Endothelial cell of umbilical vein (primary cell): ENCODE measurements around the gene NDFIP1. TPM values are rescaled to one million over a fixed set of nuclear protein-coding genes. Genes with fewer than 3 reads are reported as not detected.
A peak's percentile ranks its signal among the peaks of the same experiment; 100 is the strongest.

Experiments used
- Bru-seq: library from RNA; stranded (reverse); fragments of 400-500 nt; gene quantifications from one replicate; lab custom pipeline; 2021; lab: Mats Ljungman, UMichigan
- BruChase-seq, 2 experiments: library from RNA; stranded (reverse); fragments of 400-500 nt; gene quantifications; one replicate each; lab custom pipeline; 2021; lab: Mats Ljungman, UMichigan
- BruUV-seq: library from RNA; stranded (reverse); fragments of 400-500 nt; replicated peaks from 2 replicates; lab custom pipeline; 2021; lab: Mats Ljungman, UMichigan
- CTCF ChIA-PET: fragments of 300-600, 350-600 bp; sonication (Branson Sonifier 250); formaldehyde crosslinking; loops from one replicate; lab custom pipeline; 2021; ENCODE audit warnings: antibody characterized with exemption, inconsistent platforms; lab: Charles Lee
- POLR2A ChIA-PET: fragments of 300-600, 350-600 bp; sonication (Branson Sonifier 250); formaldehyde crosslinking; loops from one replicate; lab custom pipeline; 2021; ENCODE audit warnings: antibody characterized with exemption, inconsistent platforms; lab: Charles Lee
- DNase-seq: peaks from one replicate; pipeline ENCODE4 v3.0.0-alpha.2; 2011; ENCODE audit warnings: low read depth, low spot score
- FAIRE-seq: peaks from 2 replicates; lab custom pipeline; 2011; peaks lifted over from hg19 to GRCh38; lab: Jason Lieb, UNC
- H2AFZ ChIP-seq: 2 replicates; pipeline ENCODE4 v1.6.0; 2012; ENCODE audit warnings: low read depth, low read length, control low read depth, inconsistent platforms
- H3K27ac ChIP-seq: 2 replicates; pipeline ENCODE4 v1.5.1; 2011; ENCODE audit warnings: low read depth, mild to moderate bottlenecking, control low read depth, low read length, moderate library complexity; ENCODE audit not compliant: insufficient read depth
- H3K27me3 ChIP-seq, 2 experiments: 2 replicates each; pipeline versions ENCODE4 v1.6.0 to v1.6.1; 2011; ENCODE audit warnings: low read length in 2 of 2, mixed read lengths in 1 of 2; ENCODE audit not compliant: control insufficient read depth in 2 of 2, insufficient read depth in 2 of 2
- H3K36me3 ChIP-seq, 2 experiments: 2 replicates in 1 of 2; 3 replicates in 1 of 2; pipeline ENCODE4 v1.5.1; 2011; ENCODE audit warnings: low read length in 2 of 2, mild to moderate bottlenecking in 1 of 2, moderate library complexity in 1 of 2; ENCODE audit not compliant: control insufficient read depth in 2 of 2, insufficient read depth in 2 of 2; ENCODE audit errors: extremely low read depth in 1 of 2
- H3K4me1 ChIP-seq: 3 replicates; pipeline ENCODE4 v1.5.1; 2011; ENCODE audit warnings: mild to moderate bottlenecking, low read length; ENCODE audit not compliant: control insufficient read depth, insufficient read depth; ENCODE audit errors: extremely low read depth
- H3K4me2 ChIP-seq: 2 replicates; pipeline ENCODE4 v1.6.1; 2011; ENCODE audit warnings: low read length, control low read depth, mixed read lengths; ENCODE audit not compliant: insufficient read depth
- H3K4me3 ChIP-seq, 3 experiments: fragments of 200-600 bp in 1 of 3; sonication (generic), shearing (Covaris generic) in 1 of 3; replicated peaks in 1 of 3; 2 replicates each; pipeline ENCODE4 v1.5.1; 2011 to 2016; ENCODE audit warnings: control low read depth in 3 of 3, low read length in 3 of 3, mild to moderate bottlenecking in 2 of 3, inconsistent platforms in 1 of 3, low read depth in 1 of 3, moderate library complexity in 1 of 3; ENCODE audit not compliant: insufficient read depth in 1 of 3
- H3K79me2 ChIP-seq: 2 replicates; pipeline ENCODE4 v1.6.0; 2012; ENCODE audit warnings: low read length, inconsistent platforms; ENCODE audit not compliant: control insufficient read depth, insufficient read depth
- H3K9ac ChIP-seq: replicated peaks from 2 replicates; pipeline ENCODE3; 2011; ENCODE audit warnings: low read length, control low read depth; ENCODE audit not compliant: insufficient read depth; ENCODE audit errors: extremely low read depth
- H3K9me1 ChIP-seq: replicated peaks from 3 replicates; pipeline ENCODE4 v1.6.0; 2011; ENCODE audit warnings: mild to moderate bottlenecking, low read length; ENCODE audit not compliant: control insufficient read depth, insufficient read depth; ENCODE audit errors: extremely low read depth
- H3K9me3 ChIP-seq: replicated peaks from 2 replicates; pipeline ENCODE4 v1.5.1; 2012; ENCODE audit warnings: low read length, inconsistent platforms; ENCODE audit not compliant: control insufficient read depth, insufficient read depth
- H4K20me1 ChIP-seq: replicated peaks from 2 replicates; pipeline ENCODE3; 2011; ENCODE audit warnings: mild to moderate bottlenecking, low read length; ENCODE audit not compliant: control insufficient read depth, insufficient read depth; ENCODE audit errors: extremely low read depth
- EZH2 ChIP-seq: IDR thresholded peaks from 2 replicates; pipeline ENCODE4 v1.6.1; 2012; ENCODE audit warnings: borderline replicate concordance, low read depth, mild to moderate bottlenecking, moderate library complexity, low read length, inconsistent platforms; ENCODE audit not compliant: severe bottlenecking
- MYC ChIP-seq: IDR thresholded peaks from one replicate; pipeline ENCODE4 v1.6.1; 2011; ENCODE audit warnings: mild to moderate bottlenecking, low read depth, low read length
- POLR2A ChIP-seq: IDR thresholded peaks from 2 replicates; pipeline ENCODE4 v1.6.1; 2012; ENCODE audit warnings: low read depth, mild to moderate bottlenecking, control low read depth, low read length
- POLR2AphosphoS5 ChIP-seq: IDR thresholded peaks from 2 replicates; pipeline ENCODE4 v1.6.1; 2012; ENCODE audit warnings: low read depth, mild to moderate bottlenecking, control low read depth, low read length, moderate library complexity; ENCODE audit not compliant: insufficient read depth
- dilution Hi-C: fragments of 300-500 bp; cut with MboI; formaldehyde crosslinking; loops from one replicate; pipeline ENCODE4 v1.15.0; 2019; ENCODE audit warnings: low sequenced_read_pairs; ENCODE audit not compliant: extremely low pct_ligation_motif_present
- intact Hi-C: fragments of 100-400 bp; cut with micrococcal nuclease; formaldehyde crosslinking; loops from one replicate; pipeline ENCODE4 v1.10.0; 2022
- long read RNA-seq: library from polyadenylated mRNA; stranded (forward); transcript quantifications from one replicate; pipeline ENCODE4 v2.0.0, GENCODE V29; 2021
- polyA minus RNA-seq, 3 experiments: library from RNA; depleted of rRNA, polyadenylated mRNA; stranded (reverse); fragments of >200 nt; gene quantifications; 1 replicate in 1 of 3; 2 replicates in 2 of 3; pipeline ENCODE4 v1.2.3, GENCODE V29; 2011
- polyA plus RNA-seq, 4 experiments: library from polyadenylated mRNA; depleted of rRNA in 3 of 4; stranded (reverse) in 3 of 4; unstranded in 1 of 4; fragments of >200 nt; gene quantifications; 2 replicates each; pipeline versions ENCODE4 v1.2.1 to v1.2.3, GENCODE V29; 2011 to 2012; ENCODE audit warnings: missing spikeins in 1 of 4
- total RNA-seq: library from RNA; stranded (reverse); gene quantifications from 2 replicates; pipeline ENCODE4 v1.2.3, GENCODE V29; 2021
- TF ChIP-seq, protein P1 (sequence below): IDR thresholded peaks from 2 replicates; pipeline ENCODE4 v1.6.1; 2011; ENCODE audit not compliant: insufficient read depth, insufficient read length

NDFIP1 gene, protein sequence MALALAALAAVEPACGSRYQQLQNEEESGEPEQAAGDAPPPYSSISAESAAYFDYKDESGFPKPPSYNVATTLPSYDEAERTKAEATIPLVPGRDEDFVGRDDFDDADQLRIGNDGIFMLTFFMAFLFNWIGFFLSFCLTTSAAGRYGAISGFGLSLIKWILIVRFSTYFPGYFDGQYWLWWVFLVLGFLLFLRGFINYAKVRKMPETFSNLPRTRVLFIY
- total RNA-seq = 40.3 and 42.6 TPM in 2 replicates
- 12.3 and 18.4 TPM in 2 replicates for polyA plus RNA-seq
- polyA plus RNA-seq (2011; cell fraction: cytosol; rRNA removed) = 14.5 and 15.6 TPM in 2 replicates
- polyA plus RNA-seq (2011; cell fraction: nucleus; rRNA removed) = 7.6 and 11.3 TPM in 2 replicates
- polyA plus RNA-seq (2012) = 31.4 and 39.6 TPM in 2 replicates
- 12.5 and 13.4 TPM in 2 replicates for polyA minus RNA-seq
- 34.1 TPM for polyA minus RNA-seq (2011; cell fraction: cytosol; rRNA and poly(A)+ RNA removed)
- polyA minus RNA-seq (2011; cell fraction: nucleus; rRNA and poly(A)+ RNA removed) = 13.0 and 17.1 TPM in 2 replicates
- Bru-seq, nascent RNA = percentile 90 among the genes with signal in this experiment
- BruChase-seq, experiment 1, labeled RNA remaining after a 6-hour chase = percentile 84 among the genes with signal in this experiment
- percentile 92 among the genes with signal in this experiment for BruChase-seq, experiment 2, labeled RNA remaining after a 2-hour chase
- long read RNA-seq, full-length matches to known transcripts = 219 of 245 reads
- long read RNA-seq, partial matches to known transcripts = 5 of 245 reads
- long read RNA-seq, other reads (novel, unspliced or antisense) = 21 of 245 reads

DNA sequence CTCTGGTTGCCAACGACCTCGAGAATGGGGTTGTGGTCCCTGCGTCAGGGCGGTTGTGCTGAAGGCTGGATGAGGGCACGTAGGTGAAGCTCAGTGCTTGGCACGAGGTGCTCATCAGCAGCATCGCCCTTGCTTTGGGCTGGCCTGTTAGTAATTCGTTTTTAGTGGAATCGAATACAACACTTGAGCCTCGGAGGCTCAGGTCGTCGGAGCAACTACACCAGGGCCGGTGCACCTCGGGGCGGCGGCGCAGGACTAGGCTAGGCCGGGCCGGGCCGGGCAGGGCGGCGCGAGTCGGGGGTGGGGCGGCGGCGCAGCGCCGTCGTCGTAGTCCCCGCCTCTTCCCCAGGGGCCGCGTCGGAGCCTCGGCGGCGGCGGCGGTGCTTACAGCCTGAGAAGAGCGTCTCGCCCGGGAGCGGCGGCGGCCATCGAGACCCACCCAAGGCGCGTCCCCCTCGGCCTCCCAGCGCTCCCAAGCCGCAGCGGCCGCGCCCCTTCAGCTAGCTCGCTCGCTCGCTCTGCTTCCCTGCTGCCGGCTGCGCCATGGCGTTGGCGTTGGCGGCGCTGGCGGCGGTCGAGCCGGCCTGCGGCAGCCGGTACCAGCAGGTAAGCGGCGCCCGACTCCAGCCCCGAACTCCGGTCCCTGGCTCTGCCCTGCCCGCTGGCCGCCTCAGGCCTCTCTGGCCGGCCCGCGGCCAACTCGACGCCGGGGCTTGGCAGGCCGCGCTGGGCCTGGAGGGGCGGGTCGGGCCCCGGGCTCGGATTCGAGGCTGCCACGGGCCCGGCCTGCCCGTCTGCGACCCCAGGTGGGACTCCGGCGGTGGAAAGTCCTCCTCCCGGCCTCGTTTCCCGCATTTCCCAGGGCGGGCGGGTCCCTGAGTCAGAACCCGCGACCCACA, at the start of gene NDFIP1:
Gene NDFIP1, plus strand, starts transcription at position 348 of the 899 bp plus-strand sequence. Its CDS starts 196 bp downstream, at position 544.
- BruUV-seq = no TSS peak
- no peaks in the 10 kb centered on the region for H4K20me1 ChIP-seq
- CTCF ChIA-PET = interaction anchor here (1.0 to 5.5 kb wide), 5 partner anchors 9 to 139 kb away, joined by 3 to 53 read pairs (median 5); partner anchors contain the start of genes GNPDA1 and RNF14
- intact Hi-C loops (loop anchor here (1.0 to 2.0 kb wide), 3 partner anchors 36 to 96 kb away; no protein-coding TSS in a partner anchor), dilution Hi-C loops (no loop called here)
- H3K27me3 ChIP-seq = no peaks in the 10 kb centered on the region
- H3K27ac ChIP-seq = peak within 1 kb of the TSS; percentile 75
- FAIRE-seq = peak; percentile 52
- no peaks in the 10 kb centered on the region for H3K36me3 ChIP-seq
- peaks cover 47% of the 10 kb centered on the region for H3K79me2 ChIP-seq
- peak; percentile 85 for DNase-seq
- peak within 1 kb of the TSS; percentile 91 for H3K9ac ChIP-seq
- POLR2A ChIA-PET = interaction anchor here (0.6 to 0.7 kb wide), 2 partner anchors 12 to 94 kb away, joined by 4 to 7 read pairs; no protein-coding TSS in a partner anchor
- peak; percentile 88 for TF ChIP-seq POLR2A
- no peak for TF ChIP-seq MYC
- TF ChIP-seq POLR2AphosphoS5 = peak; percentile 89
- TF ChIP-seq, protein P1, sequence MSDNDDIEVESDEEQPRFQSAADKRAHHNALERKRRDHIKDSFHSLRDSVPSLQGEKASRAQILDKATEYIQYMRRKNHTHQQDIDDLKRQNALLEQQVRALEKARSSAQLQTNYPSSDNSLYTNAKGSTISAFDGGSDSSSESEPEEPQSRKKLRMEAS = no peak
- no peak for TF ChIP-seq EZH2
- H3K4me1 ChIP-seq = peaks cover 14% of the 10 kb centered on the region
- H2AFZ ChIP-seq = peak within 1 kb of the TSS; percentile 100
- H3K4me3 ChIP-seq = peak within 1 kb of the TSS; percentile 64 to 84 (median 80)
- peak within 1 kb of the TSS; percentile 89 for H3K4me2 ChIP-seq
- no peaks in the 10 kb centered on the region for H3K9me1 ChIP-seq
- H3K9me3 ChIP-seq = no peaks in the 10 kb centered on the region
